Type B pancreatic cell (in vitro differentiated cells): ENCODE data around the gene FRMD8. TPM values are rescaled to one million over a fixed set of nuclear protein-coding genes. Genes with fewer than 3 reads are reported as not detected.

Experiments used
- DNase-seq: peaks from one replicate; pipeline ENCODE4 v3.0.0; 2021; ENCODE audit warnings: mixed read lengths; ENCODE audit not compliant: unreplicated experiment; ENCODE audit errors: extremely low spot score
- H3K27ac Mint-ChIP-seq: 2 replicates; pipeline ENCODE4 v1.8.0; 2021; ENCODE audit warnings: mild to moderate bottlenecking, mixed read lengths
- H3K27me3 Mint-ChIP-seq: 2 replicates; pipeline ENCODE4 v1.8.0; 2021; ENCODE audit warnings: mixed read lengths
- H3K36me3 Mint-ChIP-seq: 2 replicates; pipeline ENCODE4 v1.8.0; 2021; ENCODE audit warnings: mixed read lengths
- H3K4me1 Mint-ChIP-seq: one replicate; pipeline ENCODE4 v1.8.0; 2021; ENCODE audit warnings: mixed read lengths; ENCODE audit not compliant: unreplicated experiment
- H3K4me3 Mint-ChIP-seq: 2 replicates; pipeline ENCODE4 v1.8.0; 2021; ENCODE audit warnings: mild to moderate bottlenecking, mixed read lengths
- H3K9me3 Mint-ChIP-seq: 2 replicates; pipeline ENCODE4 v1.8.0; 2021; ENCODE audit warnings: mixed read lengths
- total RNA-seq: library from RNA; stranded (reverse); gene quantifications from 2 replicates; pipeline ENCODE4 v1.2.1, GENCODE V29; 2021; ENCODE audit warnings: low replicate concordance
- TF ChIP-seq, protein P1 (sequence below): fragments of 200-600 bp; sonication (generic); conservative IDR thresholded peaks from 2 replicates; pipeline ENCODE4 v1.5.0; 2021; ENCODE audit warnings: antibody characterized with exemption, mild to moderate bottlenecking

Gene FRMD8
- total RNA-seq, 1 donor from 2014 or later: 35.0 TPM

DNA sequence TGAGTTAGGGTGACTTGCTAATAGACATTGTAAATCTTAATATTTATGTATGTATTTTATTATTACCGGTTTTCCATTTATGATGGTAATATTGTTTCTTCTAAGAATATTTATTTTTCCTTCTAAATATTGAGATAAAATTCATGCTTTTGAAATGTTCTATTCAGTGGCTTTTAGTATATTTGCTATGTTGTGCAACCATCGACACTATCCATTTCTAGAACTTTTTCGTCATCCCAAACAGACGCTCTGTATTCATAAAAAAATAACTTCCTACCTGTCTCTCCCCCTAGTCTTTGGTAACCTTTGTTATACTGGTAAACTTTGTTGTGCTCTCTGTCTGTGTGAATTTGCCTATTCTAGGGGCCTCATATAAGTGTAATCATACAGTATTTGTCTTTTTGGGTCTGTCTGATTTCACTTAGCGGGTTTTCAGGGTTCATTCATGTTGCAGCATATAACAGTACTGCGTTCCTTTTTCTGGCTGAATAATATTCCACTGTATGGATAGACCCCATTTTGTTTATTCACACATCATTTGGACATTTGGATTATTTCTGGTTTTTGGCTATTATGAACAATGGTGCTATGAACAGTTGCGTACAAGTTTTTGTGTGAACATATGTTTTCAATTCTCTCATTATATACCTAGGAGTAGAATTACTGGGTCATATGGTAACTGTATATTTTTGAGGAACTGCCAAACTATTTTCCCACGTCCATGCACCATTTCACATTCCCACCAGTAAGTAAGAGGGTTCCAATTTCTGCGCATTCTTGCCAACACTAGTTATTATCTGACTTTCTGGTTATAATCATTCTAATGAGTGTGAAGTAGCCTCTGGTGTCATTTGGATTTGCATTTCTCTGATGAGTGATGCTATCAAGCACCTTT lies 52.1 kb downstream of the FRMD8 start:
- peaks cover 38% of the 10 kb centered on the region for H3K36me3 Mint-ChIP-seq
- DNase-seq: no peak
- no peak overlapping the region for H3K27ac Mint-ChIP-seq
- no peaks in the 10 kb centered on the region for H3K9me3 Mint-ChIP-seq
- peaks cover 30% of the 10 kb centered on the region for H3K4me1 Mint-ChIP-seq
- H3K4me3 Mint-ChIP-seq: no peak overlapping the region
- H3K27me3 Mint-ChIP-seq: no peaks in the 10 kb centered on the region
- TF ChIP-seq, protein P1, sequence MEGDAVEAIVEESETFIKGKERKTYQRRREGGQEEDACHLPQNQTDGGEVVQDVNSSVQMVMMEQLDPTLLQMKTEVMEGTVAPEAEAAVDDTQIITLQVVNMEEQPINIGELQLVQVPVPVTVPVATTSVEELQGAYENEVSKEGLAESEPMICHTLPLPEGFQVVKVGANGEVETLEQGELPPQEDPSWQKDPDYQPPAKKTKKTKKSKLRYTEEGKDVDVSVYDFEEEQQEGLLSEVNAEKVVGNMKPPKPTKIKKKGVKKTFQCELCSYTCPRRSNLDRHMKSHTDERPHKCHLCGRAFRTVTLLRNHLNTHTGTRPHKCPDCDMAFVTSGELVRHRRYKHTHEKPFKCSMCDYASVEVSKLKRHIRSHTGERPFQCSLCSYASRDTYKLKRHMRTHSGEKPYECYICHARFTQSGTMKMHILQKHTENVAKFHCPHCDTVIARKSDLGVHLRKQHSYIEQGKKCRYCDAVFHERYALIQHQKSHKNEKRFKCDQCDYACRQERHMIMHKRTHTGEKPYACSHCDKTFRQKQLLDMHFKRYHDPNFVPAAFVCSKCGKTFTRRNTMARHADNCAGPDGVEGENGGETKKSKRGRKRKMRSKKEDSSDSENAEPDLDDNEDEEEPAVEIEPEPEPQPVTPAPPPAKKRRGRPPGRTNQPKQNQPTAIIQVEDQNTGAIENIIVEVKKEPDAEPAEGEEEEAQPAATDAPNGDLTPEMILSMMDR: no peak

DNA sequence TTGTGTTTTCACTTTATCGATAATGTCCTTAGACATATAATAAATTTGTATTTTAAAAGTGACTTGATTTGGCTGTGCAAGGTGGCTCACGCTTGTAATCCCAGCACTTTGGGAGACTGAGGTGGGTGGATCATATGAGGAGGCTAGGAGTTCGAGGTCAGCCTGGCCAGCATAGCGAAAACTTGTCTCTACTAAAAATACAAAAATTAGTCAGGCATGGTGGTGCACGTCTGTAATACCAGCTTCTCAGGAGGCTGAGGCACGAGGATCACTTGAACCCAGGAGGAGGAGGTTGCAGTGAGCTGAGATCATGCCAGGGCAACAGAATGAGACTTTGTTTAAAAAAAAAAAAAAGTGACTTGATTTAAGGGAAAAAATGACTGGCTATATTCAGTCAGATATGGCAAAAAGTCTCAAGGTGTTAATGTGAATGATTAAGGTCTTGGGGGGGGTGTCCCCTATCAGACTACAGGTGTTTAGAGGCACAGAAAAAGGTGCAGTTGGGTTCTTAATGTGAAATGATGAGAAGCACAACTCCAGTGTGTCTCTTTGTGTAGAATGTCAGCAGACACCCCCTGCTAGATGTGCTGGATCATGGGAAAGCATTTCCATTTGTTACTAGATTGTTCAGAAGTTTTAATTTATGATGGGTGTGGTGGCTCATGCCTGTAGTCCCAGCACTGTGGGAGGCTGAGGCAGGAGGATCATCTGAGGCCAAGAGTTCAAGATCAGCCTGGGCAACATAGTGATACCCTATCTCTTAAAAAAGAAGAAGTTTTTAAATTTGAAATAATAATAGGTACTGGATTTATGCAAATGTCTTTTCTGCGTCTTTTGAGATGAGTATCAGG lies 53.1 kb downstream of the FRMD8 start:
- H3K36me3 Mint-ChIP-seq: peaks cover 33% of the 10 kb centered on the region
- H3K27ac Mint-ChIP-seq: peak overlapping the region; percentile 62
- no peak overlapping the region for H3K4me3 Mint-ChIP-seq

DNA sequence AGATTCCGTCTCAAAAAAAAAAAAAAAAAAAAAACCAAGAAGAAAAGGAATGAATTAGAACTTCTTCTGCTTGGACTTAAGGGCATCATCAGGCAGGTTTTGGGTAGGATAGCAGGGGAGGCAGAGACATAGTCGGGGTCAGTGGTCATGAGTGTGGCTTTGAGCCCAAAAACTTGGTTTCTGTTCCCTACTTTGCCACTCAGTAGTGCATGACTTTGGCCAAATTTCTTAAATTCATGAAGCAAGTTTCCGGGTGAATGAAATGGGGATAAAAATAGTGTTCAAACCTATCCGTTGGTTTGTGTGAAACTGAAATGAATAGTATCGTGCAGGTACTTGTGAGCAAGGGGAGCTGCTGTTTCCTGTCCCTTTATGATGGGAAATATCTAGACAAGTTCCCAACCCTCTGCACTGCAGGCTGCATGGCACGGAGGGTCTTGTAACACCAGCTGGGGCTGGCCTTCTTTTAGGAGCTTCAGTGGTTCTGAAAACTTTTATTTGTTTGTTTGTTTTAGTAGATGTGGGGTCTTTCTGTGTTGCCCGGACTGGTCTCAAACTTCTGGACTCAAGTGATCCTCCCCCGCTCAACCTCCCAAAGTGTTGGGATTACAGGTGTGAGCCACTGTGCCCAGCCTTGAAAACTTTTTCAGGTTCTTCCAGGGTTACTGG lies 54.5 kb downstream of the FRMD8 start:
- Mint-ChIP-seq H3K27ac (peak overlapping the region; percentile 85), H3K4me3 (peak overlapping the region; percentile 47), H3K36me3 (peaks cover 29% of the 10 kb centered on the region), H3K27me3 (no peaks in the 10 kb centered on the region), H3K4me1 (peaks cover 42% of the 10 kb centered on the region), H3K9me3 (no peaks in the 10 kb centered on the region)
- TF ChIP-seq, protein P1: no peak
- DNase-seq: no peak

More for the DNA sequence above, 53.1 kb downstream of the FRMD8 start:
- DNase-seq: no peak
- Mint-ChIP-seq H3K27me3 (no peaks in the 10 kb centered on the region), H3K9me3 (no peaks in the 10 kb centered on the region), H3K4me1 (peaks cover 36% of the 10 kb centered on the region)
- TF ChIP-seq, protein P1: no peak

DNA sequence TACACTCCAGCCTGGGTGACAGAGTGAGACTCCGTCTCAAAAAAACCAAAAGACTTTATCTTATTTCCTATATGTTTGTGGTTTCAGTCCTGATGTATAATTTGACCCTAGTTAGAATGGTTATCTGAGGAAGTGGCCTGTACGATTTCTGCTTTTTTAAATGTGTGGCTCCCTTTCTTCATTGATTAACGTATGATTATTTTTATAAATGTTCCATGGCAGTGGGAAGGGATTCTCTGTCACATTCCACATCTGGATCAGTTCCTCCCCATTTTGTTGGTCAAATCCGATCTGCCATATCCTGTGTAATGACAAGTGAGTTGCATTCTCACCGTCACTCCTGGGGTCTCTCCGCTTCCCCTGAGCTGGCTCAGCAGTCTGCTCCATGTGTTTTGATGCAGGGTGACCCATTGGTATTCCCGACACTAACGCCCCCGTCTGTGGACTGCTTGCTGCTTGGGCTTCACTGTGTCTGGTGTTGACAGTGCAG lies 56.5 kb downstream of the FRMD8 start:
- H3K4me3 Mint-ChIP-seq: peak overlapping the region; percentile 16
- H3K27me3 Mint-ChIP-seq: no peaks in the 10 kb centered on the region
- H3K9me3 Mint-ChIP-seq: no peaks in the 10 kb centered on the region

More for the DNA sequence above, 56.5 kb downstream of the FRMD8 start:
- Mint-ChIP-seq H3K27ac (peak overlapping the region; percentile 87), H3K36me3 (peaks cover 18% of the 10 kb centered on the region), H3K4me1 (peaks cover 32% of the 10 kb centered on the region)
- TF ChIP-seq, protein P1: no peak
- no peak for DNase-seq
